Hepatocyte (in vitro differentiated cells): ENCODE measurements around the gene APOL2. TPM values are rescaled to one million over a fixed set of nuclear protein-coding genes. Genes with fewer than 3 reads are reported as not detected.

Experiments
- DNase-seq: peaks from one replicate; pipeline ENCODE4 v3.0.0-alpha.2; 2016; ENCODE audit warnings: low spot score
- H2AFZ ChIP-seq: fragments of 200-600 bp; sonication (generic); 2 replicates; pipeline ENCODE4 v1.6.0; 2016; ENCODE audit warnings: antibody characterized with exemption, mild to moderate bottlenecking
- H3K27ac ChIP-seq: fragments of 200-600 bp; sonication (generic); 2 replicates; pipeline ENCODE4 v1.5.1; 2016; ENCODE audit warnings: mild to moderate bottlenecking
- H3K27me3 ChIP-seq: fragments of 200-600 bp; sonication (generic); 2 replicates; pipeline ENCODE4 v1.6.1; 2016
- H3K36me3 ChIP-seq: fragments of 200-600 bp; sonication (generic); replicated peaks from 2 replicates; pipeline ENCODE4 v1.5.1; 2016; ENCODE audit warnings: low read depth; ENCODE audit not compliant: insufficient read depth
- H3K4me1 ChIP-seq: fragments of 200-600 bp; sonication (generic); 2 replicates; pipeline ENCODE4 v1.5.1; 2016; ENCODE audit warnings: mild to moderate bottlenecking, moderate library complexity; ENCODE audit not compliant: insufficient read depth
- H3K4me2 ChIP-seq: fragments of 200-600 bp; sonication (generic); 2 replicates; pipeline ENCODE4 v1.6.0; 2016
- H3K4me3 ChIP-seq: fragments of 200-600 bp; sonication (generic); 2 replicates; pipeline ENCODE4 v1.5.1; 2016; ENCODE audit warnings: mild to moderate bottlenecking
- H3K79me2 ChIP-seq: fragments of 200-600 bp; sonication (generic); 2 replicates; pipeline ENCODE4 v1.6.0; 2017; ENCODE audit warnings: mild to moderate bottlenecking
- H3K9me2 ChIP-seq: fragments of 200-600 bp; sonication (generic); replicated peaks from 2 replicates; pipeline ENCODE4 v1.6.0; 2017; ENCODE audit warnings: mild to moderate bottlenecking; ENCODE audit not compliant: insufficient read depth
- H3K9me3 ChIP-seq: fragments of 200-600 bp; sonication (generic); 2 replicates; pipeline ENCODE4 v1.5.1; 2016; ENCODE audit warnings: low read depth, mild to moderate bottlenecking
- H4K20me1 ChIP-seq: fragments of 200-600 bp; sonication (generic); 2 replicates; pipeline ENCODE4 v1.6.0; 2016; ENCODE audit warnings: mild to moderate bottlenecking; ENCODE audit not compliant: insufficient read depth, poor library complexity, severe bottlenecking
- CTCF ChIP-seq: fragments of 200-600 bp; sonication (generic); IDR thresholded peaks from 2 replicates; pipeline ENCODE4 v1.5.1; 2016; ENCODE audit warnings: antibody characterized with exemption, mild to moderate bottlenecking; ENCODE audit not compliant: poor library complexity
- EZH2 ChIP-seq: fragments of 200-600 bp; sonication (generic); IDR thresholded peaks from 2 replicates; pipeline ENCODE4 v1.6.1; 2016; ENCODE audit warnings: antibody characterized with exemption, mild to moderate bottlenecking, borderline replicate concordance
- EZH2phosphoT487 ChIP-seq: fragments of 200-600 bp; sonication (generic); IDR thresholded peaks from one replicate; pipeline ENCODE4 v1.6.1; 2018; ENCODE audit warnings: antibody characterized with exemption, mild to moderate bottlenecking, low read depth, moderate library complexity; ENCODE audit not compliant: unreplicated experiment, severe bottlenecking
- WGBS: methylation state at CpG from one replicate; pipeline ENCODE4 v1.1.6; 2016; ENCODE audit warnings: low lambda C conversion rate; ENCODE audit errors: missing lambda C conversion rate; 5-methylcytosine and 5-hydroxymethylcytosine counted together
- polyA plus RNA-seq: library from polyadenylated mRNA; unstranded; fragments of >200 nt; fragmentation: Nextera tagmentation; extraction: Ambion mirVana; gene quantifications from 2 replicates; pipeline ENCODE4 v1.2.1, GENCODE V29; 2016
- total RNA-seq: library from RNA; depleted of rRNA; stranded (reverse); fragments of >200 nt; gene quantifications from 2 replicates; pipeline ENCODE4 v1.2.3, GENCODE V29; 2014

Gene APOL2
- total and polyA plus RNA-seq, 2 experiments from 2014 or later: 19.5 to 34.8 TPM

- TF ChIP-seq EZH2 (no peak), EZH2phosphoT487 (no peak), CTCF (no peak)
- H3K4me1 ChIP-seq: no peaks in the 10 kb centered on the region
- no peaks in the 10 kb centered on the region for H3K9me2 ChIP-seq
- no peak overlapping the region for H2AFZ ChIP-seq
- H3K4me3 ChIP-seq: no peak overlapping the region
- H3K27me3 ChIP-seq: no peaks in the 10 kb centered on the region
- no peaks in the 10 kb centered on the region for H3K79me2 ChIP-seq
- H3K27ac ChIP-seq: no peak overlapping the region
- no peak for DNase-seq
- no peaks in the 10 kb centered on the region for H3K9me3 ChIP-seq
- 95% methylated on average over 20 of the region's 24 CpGs for WGBS
- no peak overlapping the region for H3K4me2 ChIP-seq
- no peaks in the 10 kb centered on the region for H4K20me1 ChIP-seq
- H3K36me3 ChIP-seq: no peaks in the 10 kb centered on the region
Observed at GRCh38 chr22:36284171-36284571, 44.8 kb upstream of the APOL2 start.

- Histone ChIP-seq H3K4me2 (no peak overlapping the region), H3K9me2 (no peaks in the 10 kb centered on the region), H3K4me1 (no peaks in the 10 kb centered on the region), H3K27ac (no peak overlapping the region), H2AFZ (no peak overlapping the region), H3K79me2 (no peaks in the 10 kb centered on the region), H3K27me3 (no peaks in the 10 kb centered on the region), H3K4me3 (no peak overlapping the region), H3K36me3 (no peaks in the 10 kb centered on the region), H4K20me1 (no peaks in the 10 kb centered on the region), H3K9me3 (no peaks in the 10 kb centered on the region)
- WGBS: 97% methylated on average over 24 of the region's 24 CpGs
- TF ChIP-seq EZH2 (no peak), CTCF (no peak), EZH2phosphoT487 (no peak)
- DNase-seq: no peak
Observed at GRCh38 chr22:36282328-36282831, 43.1 kb upstream of the APOL2 start.

DNA sequence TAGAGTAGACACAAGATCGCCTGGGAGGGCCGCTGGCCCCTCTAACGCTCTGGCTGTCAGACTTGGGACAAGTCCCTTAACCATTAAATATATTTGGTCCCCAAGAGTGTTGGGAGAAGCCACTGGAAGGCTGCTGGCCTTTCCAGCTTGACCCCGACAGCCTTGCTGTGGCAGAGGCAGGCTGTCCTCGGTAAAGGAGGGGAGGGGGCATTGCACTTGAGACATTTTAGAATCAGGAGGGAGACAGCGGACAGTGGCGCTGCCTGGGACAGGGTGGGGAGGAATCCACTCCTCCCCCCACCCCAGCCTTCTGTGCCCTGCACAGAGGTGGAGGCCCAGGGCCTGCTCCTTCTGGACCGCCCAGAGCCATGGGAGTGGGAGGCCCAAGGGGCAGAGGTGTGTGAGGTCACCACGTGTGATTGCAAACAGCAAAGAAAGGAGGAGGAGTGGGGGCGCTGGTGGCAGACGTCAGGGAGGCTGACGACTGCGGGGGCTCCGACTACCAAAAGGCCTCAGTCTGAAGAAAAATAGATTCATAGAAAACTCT is 42.5 kb upstream of the APOL2 start:
- Histone ChIP-seq H3K79me2 (no peaks in the 10 kb centered on the region), H3K36me3 (no peaks in the 10 kb centered on the region), H3K4me2 (no peak overlapping the region), H4K20me1 (no peaks in the 10 kb centered on the region), H3K9me2 (no peaks in the 10 kb centered on the region), H3K27me3 (no peaks in the 10 kb centered on the region), H3K4me3 (no peak overlapping the region), H3K4me1 (no peaks in the 10 kb centered on the region), H2AFZ (no peak overlapping the region), H3K9me3 (no peaks in the 10 kb centered on the region), H3K27ac (no peak overlapping the region)
- WGBS: 89% methylated on average over 13 of the region's 14 CpGs
- no peak for TF ChIP-seq CTCF
- TF ChIP-seq EZH2: no peak
- TF ChIP-seq EZH2phosphoT487: no peak
- no peak for DNase-seq

GRCh38 chr22:36280379-36280778 is 41.1 kb upstream of the APOL2 start:
- H3K27me3 ChIP-seq: no peaks in the 10 kb centered on the region
- H3K4me2 ChIP-seq: no peak overlapping the region
- no peak for DNase-seq
- no peaks in the 10 kb centered on the region for H3K36me3 ChIP-seq
- no peak overlapping the region for H2AFZ ChIP-seq
- H4K20me1 ChIP-seq: no peaks in the 10 kb centered on the region
- H3K27ac ChIP-seq: no peak overlapping the region
- no peaks in the 10 kb centered on the region for H3K79me2 ChIP-seq
- 85% methylated on average over 8 of the region's 8 CpGs for WGBS
- H3K9me2 ChIP-seq: no peaks in the 10 kb centered on the region
- H3K4me1 ChIP-seq: no peaks in the 10 kb centered on the region
- TF ChIP-seq EZH2 (no peak), EZH2phosphoT487 (no peak), CTCF (no peak)
- H3K4me3 ChIP-seq: no peak overlapping the region
- no peaks in the 10 kb centered on the region for H3K9me3 ChIP-seq
